KG1 (cell line): ENCODE measurements around the gene STEAP1B.

Source experiments
- DNase-seq: peaks from one replicate; lab custom pipeline; 2025; lab: John Stamatoyannopoulos, UW

Gene STEAP1B

DNA sequence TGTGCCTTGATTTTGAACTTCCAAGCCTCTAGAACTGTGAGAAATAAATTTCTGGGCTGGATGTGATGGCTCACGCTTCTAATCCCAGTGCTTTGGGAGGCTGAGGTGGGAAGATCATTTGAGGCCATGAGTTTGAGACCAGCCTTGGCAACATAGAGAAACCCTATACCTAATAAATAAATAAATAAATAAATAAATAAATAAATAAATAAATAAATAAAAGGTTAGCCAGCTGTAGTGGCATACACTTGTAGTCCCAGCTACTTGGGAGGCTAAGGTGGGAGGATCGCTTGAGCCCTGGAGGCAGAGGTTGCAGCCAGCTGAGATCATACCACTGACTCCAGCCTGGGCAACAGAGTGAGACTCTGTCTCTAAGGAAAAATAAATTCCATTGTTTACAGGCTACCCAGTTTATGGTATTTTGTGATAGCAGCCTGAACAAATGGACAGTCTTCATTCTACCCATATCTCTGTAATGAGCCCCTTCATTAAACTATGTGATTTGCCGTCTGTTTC, 67.7 kb downstream of the STEAP1B start:
- no peak for DNase-seq

GRCh38 chr7:22430457-22430856, 69.5 kb downstream of the STEAP1B start:
- DNase-seq = no peak

DNA sequence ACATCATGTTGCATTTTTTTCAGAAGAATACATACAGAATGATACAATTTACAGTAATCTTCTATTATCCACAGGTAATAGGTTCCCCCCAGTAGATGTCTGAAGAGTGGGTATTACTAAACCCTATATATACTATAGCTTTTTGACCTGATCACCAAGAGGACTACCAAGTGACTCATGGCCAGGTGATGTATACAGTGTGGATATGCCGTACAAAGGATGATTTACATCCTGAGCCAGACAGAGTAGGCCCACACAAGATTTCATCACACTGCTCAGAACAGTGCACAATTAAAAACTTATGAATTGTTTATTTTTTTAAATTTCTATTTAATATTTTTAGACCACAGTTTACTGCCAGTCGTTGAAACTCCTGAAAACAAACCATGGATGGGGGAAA, 70.6 kb downstream of the STEAP1B start:
- DNase-seq = no peak

DNA sequence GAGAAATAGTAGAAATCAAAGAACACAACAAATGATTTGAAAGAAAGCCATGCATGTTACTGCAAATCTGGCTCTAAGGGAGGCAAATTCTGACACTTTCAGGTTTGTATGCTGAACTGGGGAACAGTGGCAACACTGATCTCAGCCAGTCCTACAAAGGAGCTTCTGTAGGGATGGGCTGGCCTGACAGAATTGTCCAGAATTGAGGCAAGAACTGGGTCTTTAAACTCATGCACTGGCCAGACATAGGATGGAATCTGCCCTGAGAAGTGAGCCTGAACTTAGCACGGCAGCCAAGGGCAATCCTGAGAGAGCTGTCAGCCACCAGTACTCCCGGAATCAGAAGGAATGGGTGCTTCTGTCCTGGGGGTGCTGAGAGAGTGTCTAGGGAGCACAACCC, 72.1 kb downstream of the STEAP1B start:
- no peak for DNase-seq

GRCh38 chr7:22427104-22427503, 72.9 kb downstream of the STEAP1B start:
- no peak for DNase-seq

DNA sequence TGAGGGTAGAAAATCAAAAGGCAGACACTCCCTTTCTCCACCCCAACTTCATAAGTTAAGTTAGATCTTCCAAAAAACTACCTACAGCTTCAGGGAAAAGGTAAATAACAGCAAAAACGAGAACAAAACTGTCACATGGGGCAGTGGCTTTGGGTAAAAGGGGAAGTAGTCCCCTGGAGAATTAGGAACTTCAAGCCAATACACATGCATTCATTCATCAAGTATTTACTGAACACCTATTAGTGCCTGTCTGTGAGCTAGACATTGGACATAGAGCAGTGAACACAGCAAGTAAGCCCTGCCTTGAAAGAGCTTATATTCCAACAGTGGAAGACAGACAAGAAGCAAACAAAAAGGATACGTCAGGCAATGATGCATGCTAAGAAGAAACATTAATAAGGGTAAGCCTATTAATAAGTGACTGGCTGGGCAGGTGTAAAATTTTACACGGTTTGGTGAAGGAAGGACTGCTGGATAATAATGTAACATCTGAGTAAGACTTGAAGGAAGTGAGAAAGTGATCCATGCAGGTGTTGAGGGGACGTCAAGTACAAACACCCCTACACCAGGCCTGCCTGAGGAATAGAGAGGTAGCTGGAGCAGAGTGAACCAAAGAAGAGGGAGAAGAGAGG, 73.4 kb downstream of the STEAP1B start:
- DNase-seq = no peak

DNA sequence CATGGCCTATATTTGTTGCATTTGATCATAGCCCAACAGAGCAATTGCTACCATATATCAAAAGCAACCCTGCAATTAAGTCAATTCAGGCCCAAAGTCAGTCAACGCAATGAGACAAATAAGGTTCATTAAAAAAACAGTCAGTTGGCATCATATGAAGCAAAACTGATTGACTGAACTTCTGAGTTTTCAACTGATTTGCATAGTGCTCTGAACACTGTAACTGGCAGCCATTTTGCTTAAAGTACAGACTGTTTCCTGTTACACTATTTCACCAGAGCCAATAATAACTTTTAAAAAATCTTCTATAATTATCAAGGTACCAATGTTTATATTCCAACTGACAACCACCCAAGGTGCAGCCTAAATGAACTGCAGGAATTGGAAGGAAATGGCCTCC, 74.6 kb downstream of the STEAP1B start:
- no peak for DNase-seq

DNA sequence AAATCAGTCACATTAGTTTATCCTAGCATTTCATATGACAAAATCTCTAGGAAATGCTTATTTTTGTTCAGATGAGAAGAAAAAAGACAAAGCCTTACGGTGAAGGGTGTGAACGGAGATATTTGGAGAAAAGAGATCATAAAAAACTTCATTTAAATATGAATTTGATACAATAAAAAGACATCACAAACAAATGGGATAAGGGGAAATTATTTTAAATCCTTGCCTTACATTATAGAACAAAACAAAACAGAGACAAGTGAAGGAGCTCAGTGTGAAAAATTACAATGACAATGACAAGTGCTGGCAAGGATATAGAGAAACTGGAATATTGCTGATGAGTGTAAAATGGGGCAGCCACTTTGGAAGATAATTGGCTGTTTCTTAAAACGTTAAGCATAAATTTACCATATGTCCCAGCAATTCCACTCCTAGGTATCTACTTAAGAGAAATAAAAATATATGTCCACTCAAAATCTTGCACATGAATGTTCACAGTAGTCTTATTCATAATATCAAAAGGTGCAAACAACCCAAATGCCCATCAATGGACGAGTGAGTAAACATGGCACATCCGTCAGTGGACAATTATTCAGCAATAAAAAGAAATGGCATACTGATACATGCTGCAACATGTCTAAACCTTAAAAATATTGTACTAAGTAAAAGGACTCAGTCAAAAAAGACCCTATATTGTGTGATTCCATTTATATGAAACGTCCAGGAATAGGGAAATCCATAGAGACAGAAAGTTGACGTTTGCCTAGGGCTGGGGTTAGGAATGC, 77.0 kb downstream of the STEAP1B start:
- DNase-seq = no peak

DNA sequence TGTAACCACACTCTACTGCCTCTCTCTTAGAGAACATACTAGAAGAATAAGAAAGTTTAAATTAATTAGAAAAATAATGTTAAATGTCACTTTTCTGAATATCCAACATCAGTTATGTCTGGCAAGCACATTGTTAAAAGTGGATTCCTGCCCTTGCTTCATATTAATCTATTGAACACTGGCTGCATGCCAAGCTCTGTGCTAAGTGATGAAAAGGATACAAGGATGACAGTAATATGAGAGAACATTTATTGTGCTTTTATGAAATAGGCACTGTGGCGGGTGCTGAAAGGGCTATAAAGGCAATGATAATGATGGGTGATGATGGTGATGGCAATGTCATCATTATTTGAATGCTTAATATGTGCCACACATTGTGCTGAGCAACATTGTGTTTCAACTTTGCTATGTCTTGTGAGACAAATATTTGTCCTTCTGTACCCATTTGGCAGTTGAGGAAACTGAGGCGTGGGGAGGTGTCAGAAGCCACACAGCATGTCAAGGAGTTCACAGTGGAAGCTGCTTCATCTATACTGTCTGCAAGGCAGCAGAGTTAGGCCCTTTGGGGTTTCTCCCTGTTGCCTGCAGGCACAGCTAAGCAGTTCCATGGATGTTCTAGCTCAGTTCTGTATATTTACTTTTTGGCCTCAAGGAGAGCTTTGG, 78.9 kb downstream of the STEAP1B start:
- no peak for DNase-seq

DNA sequence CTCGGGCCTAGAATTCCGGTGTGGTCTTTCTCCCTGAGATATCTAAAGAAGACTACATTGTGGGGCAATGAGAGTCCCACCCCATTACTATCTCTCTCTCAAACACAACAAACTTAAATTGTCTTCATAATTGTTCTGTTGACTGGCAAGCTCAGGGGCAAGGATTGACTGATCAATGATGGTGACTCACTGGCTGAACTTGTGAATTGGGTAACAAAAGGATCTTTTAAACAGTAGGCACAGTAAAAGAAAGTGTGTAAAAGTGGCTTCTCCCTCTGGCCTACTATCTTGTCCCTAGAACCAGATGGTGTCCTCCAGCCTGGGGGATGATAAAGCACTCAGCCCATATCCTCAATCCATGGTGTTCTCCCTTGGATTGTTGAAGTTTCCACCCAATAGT, 80.0 kb downstream of the STEAP1B start:
- no peak for DNase-seq

GRCh38 chr7:22419488-22419887, 80.5 kb downstream of the STEAP1B start:
- no peak for DNase-seq

- DNase-seq = no peak
These were observed 81.5 kb downstream of the STEAP1B start for GRCh38 chr7:22418251-22419046.

DNA sequence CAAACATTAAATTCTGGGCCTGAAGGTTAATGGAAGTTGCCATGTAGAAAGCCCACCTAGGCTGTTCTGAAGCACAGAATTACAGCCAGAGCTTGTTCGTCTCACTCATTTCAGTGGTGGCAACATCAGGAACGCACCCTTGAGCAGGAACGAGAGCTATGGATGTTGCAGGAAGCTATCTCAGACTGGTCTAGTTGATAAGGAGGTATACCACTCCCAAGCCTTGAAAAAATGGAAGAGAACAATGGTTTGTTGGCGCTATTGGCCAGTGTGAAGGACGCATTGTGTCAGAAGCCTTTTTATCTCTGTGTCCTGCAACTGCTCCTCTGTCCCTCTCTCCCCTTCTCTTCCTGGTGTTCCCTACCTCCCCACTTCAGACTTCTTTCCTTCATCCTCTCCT, 82.1 kb downstream of the STEAP1B start:
- DNase-seq = no peak

DNA sequence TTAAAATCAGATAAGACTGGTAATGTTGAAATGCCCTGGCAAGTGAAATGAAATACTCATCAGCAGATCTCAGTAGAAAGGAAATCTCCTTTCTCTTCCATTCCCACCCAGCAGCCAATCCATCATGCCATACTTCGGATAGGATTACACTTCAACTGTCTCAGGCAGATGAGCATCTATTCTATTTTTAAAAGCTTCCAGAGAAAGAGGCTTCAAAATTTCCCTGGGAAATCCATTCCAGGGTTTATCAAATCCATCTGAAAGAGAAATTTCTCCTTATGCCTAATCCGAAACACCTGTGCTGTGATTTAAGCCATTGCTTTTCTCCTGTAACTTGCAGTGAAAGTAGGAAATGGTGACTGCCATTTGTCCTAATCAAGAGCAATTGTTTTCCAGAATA, 82.6 kb downstream of the STEAP1B start:
- DNase-seq = no peak

- DNase-seq = no peak
These were observed 85.6 kb downstream of the STEAP1B start for GRCh38 chr7:22414424-22414823.

GRCh38 chr7:22413211-22413610, 86.8 kb downstream of the STEAP1B start:
- DNase-seq = no peak

DNA sequence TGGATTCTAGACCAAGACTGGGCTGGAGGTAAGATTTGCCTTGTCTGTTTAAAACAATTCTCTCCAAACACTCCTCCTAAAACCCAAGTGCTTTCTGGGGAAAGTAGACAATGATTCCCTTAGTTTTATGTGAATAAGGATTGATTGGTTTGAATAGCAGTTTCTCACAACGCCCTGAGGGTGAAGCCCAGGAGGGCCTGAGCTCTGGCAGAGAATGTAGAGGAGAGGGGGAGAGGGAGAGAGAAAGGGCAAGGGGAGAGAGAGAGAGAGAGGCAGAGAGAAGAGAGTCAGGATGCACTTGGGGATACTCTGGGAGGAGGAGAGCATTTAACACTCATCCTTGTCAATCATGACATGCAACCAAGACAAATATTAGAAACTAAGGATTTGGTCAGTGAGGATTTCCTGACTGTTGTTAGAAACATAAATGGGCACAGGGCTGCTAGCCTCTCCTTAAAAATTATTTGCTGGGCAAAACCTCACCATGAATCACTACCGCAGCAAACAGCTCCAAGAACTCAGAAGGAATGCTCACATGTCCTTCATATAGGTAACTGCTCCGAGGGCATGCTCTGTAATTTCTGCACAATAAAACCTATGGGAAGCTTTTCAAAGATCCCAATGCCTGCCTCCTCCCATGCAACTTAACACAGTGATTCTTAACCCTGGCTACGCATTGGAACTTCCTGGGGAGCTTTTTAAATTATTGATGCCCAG, 87.9 kb downstream of the STEAP1B start:
- no peak for DNase-seq

- DNase-seq = no peak
These were observed 93.3 kb downstream of the STEAP1B start for GRCh38 chr7:22406715-22407114.

GRCh38 chr7:22404421-22405023, 95.5 kb downstream of the STEAP1B start:
- no peak for DNase-seq

GRCh38 chr7:22403344-22403743, 96.6 kb downstream of the STEAP1B start:
- no peak for DNase-seq

DNA sequence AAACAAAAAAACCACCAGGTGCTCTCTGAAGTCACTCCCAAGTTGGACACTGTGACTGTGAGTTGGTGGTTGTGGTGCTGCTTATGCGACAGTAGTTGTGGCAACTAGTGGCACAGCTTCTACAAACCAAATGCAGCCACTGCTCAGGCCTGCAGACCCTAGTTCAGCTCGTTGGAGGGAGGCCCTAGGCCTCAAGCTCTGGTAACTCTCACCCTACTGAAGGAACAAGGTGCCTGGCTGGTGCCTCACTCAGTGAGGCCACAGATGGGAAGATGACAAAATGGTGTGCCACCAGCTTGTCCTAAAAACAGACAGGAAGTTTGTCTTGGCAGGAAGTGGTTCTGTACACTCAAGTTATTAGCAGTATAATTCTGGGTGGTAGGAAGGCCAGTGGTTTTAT, 97.7 kb downstream of the STEAP1B start:
- peak; percentile 29 for DNase-seq
